Smooth muscle cell (in vitro differentiated cells): ENCODE data around the gene ZNF311. TPM values are rescaled to one million over a fixed set of nuclear protein-coding genes. Genes with fewer than 3 reads are reported as not detected.

ENCODE experiments used
- DNase-seq: peaks from one replicate; lab custom pipeline; 2025; ENCODE audit not compliant: unreplicated experiment; lab: John Stamatoyannopoulos, UW
- H2AFZ ChIP-seq: fragments of 200-600 bp; sonication (generic); 2 replicates; pipeline ENCODE4 v1.6.0; 2016; ENCODE audit warnings: antibody characterized with exemption, low read depth, mild to moderate bottlenecking
- H3F3A ChIP-seq: fragments of 200-600 bp; sonication (generic); 2 replicates; pipeline ENCODE4 v1.6.0; 2017; ENCODE audit warnings: antibody characterized with exemption, low read depth
- H3K27ac ChIP-seq: fragments of 200-600 bp; sonication (generic); 2 replicates; pipeline ENCODE4 v1.5.1; 2016; ENCODE audit warnings: low read depth, mild to moderate bottlenecking
- H3K27me3 ChIP-seq: fragments of 200-600 bp; sonication (generic); 2 replicates; pipeline ENCODE4 v1.6.1; 2016; ENCODE audit warnings: low read depth, mild to moderate bottlenecking
- H3K36me3 ChIP-seq: fragments of 200-600 bp; sonication (generic); 2 replicates; pipeline ENCODE4 v1.5.1; 2016; ENCODE audit warnings: low read depth
- H3K4me1 ChIP-seq: fragments of 200-600 bp; sonication (generic); 2 replicates; pipeline ENCODE4 v1.5.1; 2016; ENCODE audit warnings: low read depth
- H3K4me2 ChIP-seq: fragments of 200-600 bp; sonication (generic); 2 replicates; pipeline ENCODE4 v1.6.0; 2016; ENCODE audit warnings: mild to moderate bottlenecking
- H3K4me3 ChIP-seq: fragments of 200-600 bp; sonication (generic); 2 replicates; pipeline ENCODE4 v1.5.1; 2016; ENCODE audit warnings: mild to moderate bottlenecking
- H3K79me2 ChIP-seq: fragments of 200-600 bp; sonication (generic); 2 replicates; pipeline ENCODE4 v1.6.0; 2016; ENCODE audit warnings: low read depth, mild to moderate bottlenecking
- H3K9ac ChIP-seq: fragments of 200-600 bp; sonication (generic); 2 replicates; pipeline ENCODE4 v1.6.0; 2016; ENCODE audit warnings: low read depth
- H3K9me3 ChIP-seq: fragments of 200-600 bp; sonication (generic); replicated peaks from 2 replicates; pipeline ENCODE4 v1.5.1; 2016; ENCODE audit warnings: low read depth
- H4K20me1 ChIP-seq: fragments of 200-600 bp; sonication (generic); 2 replicates; pipeline ENCODE4 v1.6.0; 2016; ENCODE audit warnings: low read depth
- CTCF ChIP-seq: fragments of 200-600 bp; sonication (generic); IDR thresholded peaks from 2 replicates; pipeline ENCODE4 v1.5.1; 2017; ENCODE audit warnings: borderline replicate concordance, mild to moderate bottlenecking, antibody characterized with exemption; ENCODE audit not compliant: insufficient read depth, poor library complexity, severe bottlenecking
- WGBS: methylation state at CpG from one replicate; pipeline ENCODE4 v1.1.7; 2016; ENCODE audit warnings: low lambda C conversion rate; 5-methylcytosine and 5-hydroxymethylcytosine counted together
- polyA plus RNA-seq: library from polyadenylated mRNA; unstranded; fragments of >200 nt; fragmentation: Nextera tagmentation; extraction: Ambion mirVana; gene quantifications from 2 replicates; pipeline ENCODE4 v1.2.1, GENCODE V29; 2016
- total RNA-seq: library from RNA; depleted of rRNA; stranded (reverse); fragments of >200 nt; gene quantifications from 2 replicates; pipeline ENCODE4 v1.2.3, GENCODE V29; 2014

ZNF311 gene
- total and polyA plus RNA-seq, 2 experiments from 2014 or later = 0.17 to 0.58 TPM

- no peaks in the 10 kb centered on the region for H3K4me1 ChIP-seq
- no peaks in the 10 kb centered on the region for H3F3A ChIP-seq
- TF ChIP-seq CTCF = no peak
- no peak overlapping the region for H3K9ac ChIP-seq
- no peak overlapping the region for H3K4me2 ChIP-seq
- no peaks in the 10 kb centered on the region for H3K79me2 ChIP-seq
- H3K4me3 ChIP-seq = no peak overlapping the region
- 90% methylated on average over 13 of the region's 13 CpGs for WGBS
- DNase-seq = no peak
- peaks cover 34% of the 10 kb centered on the region for H3K27me3 ChIP-seq
- H3K27ac ChIP-seq = no peak overlapping the region
- H3K36me3 ChIP-seq = no peaks in the 10 kb centered on the region
- H3K9me3 ChIP-seq = no peaks in the 10 kb centered on the region
- H4K20me1 ChIP-seq = no peaks in the 10 kb centered on the region
- no peak overlapping the region for H2AFZ ChIP-seq
These were observed 23.7 kb upstream of the ZNF311 start for GRCh38 chr6:29028821-29029220.

GRCh38 chr6:29025927-29026585 is 20.9 kb upstream of the ZNF311 start:
- Histone ChIP-seq H2AFZ (no peak overlapping the region), H3K79me2 (no peaks in the 10 kb centered on the region), H4K20me1 (no peaks in the 10 kb centered on the region), H3K27me3 (peaks cover 37% of the 10 kb centered on the region), H3F3A (no peaks in the 10 kb centered on the region), H3K9me3 (no peaks in the 10 kb centered on the region), H3K4me2 (no peak overlapping the region), H3K4me3 (no peak overlapping the region), H3K4me1 (no peaks in the 10 kb centered on the region), H3K27ac (no peak overlapping the region), H3K36me3 (no peaks in the 10 kb centered on the region), H3K9ac (no peak overlapping the region)
- WGBS = 65% methylated on average over 2 of the region's 2 CpGs
- TF ChIP-seq CTCF = no peak
- no peak for DNase-seq

GRCh38 chr6:29021434-29021833 is 16.3 kb upstream of the ZNF311 start:
- Histone ChIP-seq H3K79me2 (no peaks in the 10 kb centered on the region), H2AFZ (no peak overlapping the region), H3K4me2 (no peak overlapping the region), H3K27me3 (peaks cover 28% of the 10 kb centered on the region), H3K9ac (no peak overlapping the region), H3F3A (no peaks in the 10 kb centered on the region), H3K4me1 (no peaks in the 10 kb centered on the region), H4K20me1 (no peaks in the 10 kb centered on the region), H3K36me3 (no peaks in the 10 kb centered on the region), H3K4me3 (no peak overlapping the region), H3K9me3 (no peaks in the 10 kb centered on the region), H3K27ac (no peak overlapping the region)
- 76% methylated on average over 2 of the region's 2 CpGs for WGBS
- no peak for DNase-seq
- TF ChIP-seq CTCF = no peak

- no peak for DNase-seq
- H3K4me2 ChIP-seq = no peak overlapping the region
- H3K27me3 ChIP-seq = peaks cover 10% of the 10 kb centered on the region
- H3K9me3 ChIP-seq = no peaks in the 10 kb centered on the region
- no peak overlapping the region for H3K9ac ChIP-seq
- TF ChIP-seq CTCF = no peak
- no peaks in the 10 kb centered on the region for H3F3A ChIP-seq
- H4K20me1 ChIP-seq = no peaks in the 10 kb centered on the region
- H3K4me1 ChIP-seq = no peaks in the 10 kb centered on the region
- H3K4me3 ChIP-seq = no peak overlapping the region
- no peak overlapping the region for H3K27ac ChIP-seq
- WGBS = 71% methylated on average over 2 of the region's 2 CpGs
- no peak overlapping the region for H2AFZ ChIP-seq
- no peaks in the 10 kb centered on the region for H3K36me3 ChIP-seq
- no peaks in the 10 kb centered on the region for H3K79me2 ChIP-seq
These were observed 14.5 kb upstream of the ZNF311 start for GRCh38 chr6:29019629-29020028.
